GM19023 (cell line): ENCODE measurements around the gene REC114.

ENCODE experiments used
- ATAC-seq: cut with Tn5 transposase; IDR thresholded peaks from one replicate; pipeline ENCODE4 v1.9.1; 2021; ENCODE audit warnings: mild to moderate bottlenecking, moderate library complexity; ENCODE audit not compliant: unreplicated experiment

The REC114 gene

GRCh38 chr15:73601451-73602445, 158.8 kb downstream of the REC114 start:
- no peak for ATAC-seq

GRCh38 chr15:73602446-73602843, 159.5 kb downstream of the REC114 start:
- no peak for ATAC-seq

- no peak for ATAC-seq
Observed at GRCh38 chr15:73602992-73603391, 160.0 kb downstream of the REC114 start.

GRCh38 chr15:73604477-73604876, 161.5 kb downstream of the REC114 start:
- no peak for ATAC-seq

- no peak for ATAC-seq
Observed at GRCh38 chr15:73605759-73606436, 162.9 kb downstream of the REC114 start.

- ATAC-seq: no peak
Observed at GRCh38 chr15:73607405-73607804, 164.4 kb downstream of the REC114 start.

GRCh38 chr15:73607843-73608242, 164.9 kb downstream of the REC114 start:
- no peak for ATAC-seq

GRCh38 chr15:73608475-73608874, 165.5 kb downstream of the REC114 start:
- no peak for ATAC-seq

GRCh38 chr15:73608941-73609340, 166.0 kb downstream of the REC114 start:
- no peak for ATAC-seq
